Measurements from ENCODE around the gene EVX2.

DNA sequence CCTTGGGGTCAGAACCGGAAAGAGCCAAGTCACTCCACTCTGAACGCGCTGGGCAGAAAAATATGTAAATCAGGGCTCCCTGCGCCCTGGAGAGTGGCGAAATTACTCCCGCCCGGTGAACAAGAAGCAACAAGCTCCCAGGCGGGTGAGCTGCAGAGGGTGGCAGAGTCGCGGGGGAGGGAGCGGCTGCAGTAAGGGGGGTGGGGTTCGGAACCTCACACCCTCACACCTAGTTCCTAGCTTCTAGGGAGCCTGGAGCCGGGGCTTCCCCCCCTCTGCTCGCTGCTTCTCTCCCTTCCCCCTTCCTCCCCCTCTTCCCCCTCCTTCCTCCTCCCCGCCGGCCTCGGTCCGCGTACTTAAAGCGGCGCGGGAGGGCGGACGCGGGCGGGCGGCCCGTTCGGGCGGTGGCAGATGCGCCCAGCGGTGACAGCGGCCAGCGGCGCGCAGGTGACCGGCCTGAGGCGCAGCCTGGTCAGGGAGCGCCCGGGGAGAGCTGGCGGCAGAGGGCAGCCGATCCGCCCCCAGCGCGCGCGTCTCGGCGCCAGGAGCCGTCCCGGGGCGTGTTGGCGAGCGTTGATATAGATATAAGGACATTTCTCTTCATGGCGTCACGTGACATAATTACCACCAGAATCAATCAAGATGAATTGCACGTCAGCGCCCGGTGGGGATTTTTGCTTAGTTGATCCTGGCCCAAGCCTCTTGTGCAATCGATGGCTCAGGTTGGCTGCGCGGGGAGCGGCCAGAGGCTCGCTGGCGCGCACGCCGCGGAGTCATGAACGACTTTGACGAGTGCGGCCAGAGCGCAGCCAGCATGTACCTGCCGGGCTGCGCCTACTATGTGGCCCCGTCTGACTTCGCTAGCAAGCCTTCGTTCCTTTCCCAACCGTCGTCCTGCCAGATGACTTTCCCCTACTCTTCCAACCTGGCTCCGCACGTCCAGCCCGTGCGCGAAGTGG lies 23.1 kb upstream of the EVX2 start, which contains the start of gene HOXD11:
- TF ChIP-seq, protein P1, sequence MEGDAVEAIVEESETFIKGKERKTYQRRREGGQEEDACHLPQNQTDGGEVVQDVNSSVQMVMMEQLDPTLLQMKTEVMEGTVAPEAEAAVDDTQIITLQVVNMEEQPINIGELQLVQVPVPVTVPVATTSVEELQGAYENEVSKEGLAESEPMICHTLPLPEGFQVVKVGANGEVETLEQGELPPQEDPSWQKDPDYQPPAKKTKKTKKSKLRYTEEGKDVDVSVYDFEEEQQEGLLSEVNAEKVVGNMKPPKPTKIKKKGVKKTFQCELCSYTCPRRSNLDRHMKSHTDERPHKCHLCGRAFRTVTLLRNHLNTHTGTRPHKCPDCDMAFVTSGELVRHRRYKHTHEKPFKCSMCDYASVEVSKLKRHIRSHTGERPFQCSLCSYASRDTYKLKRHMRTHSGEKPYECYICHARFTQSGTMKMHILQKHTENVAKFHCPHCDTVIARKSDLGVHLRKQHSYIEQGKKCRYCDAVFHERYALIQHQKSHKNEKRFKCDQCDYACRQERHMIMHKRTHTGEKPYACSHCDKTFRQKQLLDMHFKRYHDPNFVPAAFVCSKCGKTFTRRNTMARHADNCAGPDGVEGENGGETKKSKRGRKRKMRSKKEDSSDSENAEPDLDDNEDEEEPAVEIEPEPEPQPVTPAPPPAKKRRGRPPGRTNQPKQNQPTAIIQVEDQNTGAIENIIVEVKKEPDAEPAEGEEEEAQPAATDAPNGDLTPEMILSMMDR (IDR thresholded peaks at IDR 0.05; ENCODE audit: low read depth, low read length, missing input control): no peak
- TF ChIP-seq TAF1 (conservative IDR thresholded peaks at IDR 0.05) (no peak), RXRA (IDR thresholded peaks at IDR 0.05) (no peak)
- TF ChIP-seq, protein P2, sequence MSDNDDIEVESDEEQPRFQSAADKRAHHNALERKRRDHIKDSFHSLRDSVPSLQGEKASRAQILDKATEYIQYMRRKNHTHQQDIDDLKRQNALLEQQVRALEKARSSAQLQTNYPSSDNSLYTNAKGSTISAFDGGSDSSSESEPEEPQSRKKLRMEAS (IDR thresholded peaks at IDR 0.05): no peak

Measured in liver (tissue), 3 donors.